ENCODE measurements around the gene IRAK3.

IRAK3 gene

GRCh38 chr12:66243911-66244310 lies 54.9 kb downstream of the IRAK3 start:
- no peak for TF ChIP-seq CTCF (IDR thresholded peaks at IDR 0.05; ENCODE audit: borderline replicate concordance, insufficient read depth, low read depth, low read length)
- H3K4me3 ChIP-seq (ENCODE audit: low read depth, low read length): no peak overlapping the region

- TF ChIP-seq CTCF (IDR thresholded peaks at IDR 0.05; ENCODE audit: borderline replicate concordance, insufficient read depth, low read depth, low read length): no peak
- H3K4me3 ChIP-seq (ENCODE audit: low read depth, low read length): no peak overlapping the region
These were observed 55.4 kb downstream of the IRAK3 start for GRCh38 chr12:66244446-66244845.

- TF ChIP-seq CTCF (IDR thresholded peaks at IDR 0.05; ENCODE audit: borderline replicate concordance, insufficient read depth, low read depth, low read length): no peak
- no peak overlapping the region for H3K4me3 ChIP-seq (ENCODE audit: low read depth, low read length)
These were observed 58.7 kb downstream of the IRAK3 start for GRCh38 chr12:66247741-66248140.

GRCh38 chr12:66251049-66251448 lies 62.0 kb downstream of the IRAK3 start:
- no peak for TF ChIP-seq CTCF (IDR thresholded peaks at IDR 0.05; ENCODE audit: borderline replicate concordance, insufficient read depth, low read depth, low read length)
- no peak overlapping the region for H3K4me3 ChIP-seq (ENCODE audit: low read depth, low read length)

- H3K4me3 ChIP-seq (ENCODE audit: low read depth, low read length): no peak overlapping the region
- no peak for TF ChIP-seq CTCF (IDR thresholded peaks at IDR 0.05; ENCODE audit: borderline replicate concordance, insufficient read depth, low read depth, low read length)
These were observed 63.8 kb downstream of the IRAK3 start for GRCh38 chr12:66252771-66253170.

GRCh38 chr12:66255737-66256136 lies 66.7 kb downstream of the IRAK3 start:
- no peak overlapping the region for H3K4me3 ChIP-seq (ENCODE audit: low read depth, low read length)
- no peak for TF ChIP-seq CTCF (IDR thresholded peaks at IDR 0.05; ENCODE audit: borderline replicate concordance, insufficient read depth, low read depth, low read length)

GRCh38 chr12:66258011-66258410 lies 69.0 kb downstream of the IRAK3 start:
- no peak for TF ChIP-seq CTCF (IDR thresholded peaks at IDR 0.05; ENCODE audit: borderline replicate concordance, insufficient read depth, low read depth, low read length)
- H3K4me3 ChIP-seq (ENCODE audit: low read depth, low read length): no peak overlapping the region

Measured in GM12875 (cell line).